HepG2 (cell line): ENCODE measurements around the gene PFDN5. TPM values are rescaled to one million over a fixed set of nuclear protein-coding genes. Genes with fewer than 3 reads are reported as not detected.

ENCODE experiments used
- ADNP ChIP-seq: sonication (generic); formaldehyde crosslinking; IDR thresholded peaks from 2 replicates; pipeline ENCODE4 v1.4.0; 2020; ENCODE audit warnings: missing genetic modification reagents
- CC2D1A ChIP-seq: sonication (generic); formaldehyde crosslinking; IDR thresholded peaks from 2 replicates; pipeline ENCODE4 v1.8.1; 2023; ENCODE audit warnings: mild to moderate bottlenecking, missing genetic modification reagents
- HMGA1 ChIP-seq: sonication (generic); formaldehyde crosslinking; conservative IDR thresholded peaks from 2 replicates; pipeline ENCODE4 v1.4.0; 2020; ENCODE audit warnings: missing genetic modification reagents
- JDP2 ChIP-seq: sonication (generic); formaldehyde crosslinking; IDR thresholded peaks from 2 replicates; pipeline ENCODE4 v1.8.1; 2022; ENCODE audit warnings: missing genetic modification reagents, borderline replicate concordance
- LCORL ChIP-seq, 2 experiments: fragments of 450-650 bp in 1 of 2; sonication (generic) in 1 of 2; formaldehyde crosslinking in 1 of 2; IDR thresholded peaks; 2 replicates each; pipeline versions ENCODE4 v1.5.0 to v1.6.1; 2017 to 2020; ENCODE audit warnings: antibody characterized with exemption in 1 of 2, missing genetic modification reagents in 1 of 2
- MIXL1 ChIP-seq: IDR thresholded peaks from 2 replicates; pipeline ENCODE4 v1.6.1; 2016
- RARG ChIP-seq: sonication (generic); formaldehyde crosslinking; IDR thresholded peaks from 2 replicates; pipeline ENCODE4 v1.4.0; 2020; ENCODE audit warnings: low read depth, mild to moderate bottlenecking, missing genetic modification reagents
- SKI ChIP-seq: fragments of 450-650 bp; IDR thresholded peaks from one replicate; pipeline ENCODE4 v1.6.1; 2018; ENCODE audit warnings: mild to moderate bottlenecking; ENCODE audit not compliant: partially characterized antibody
- ZBTB3 ChIP-seq: sonication (generic); formaldehyde crosslinking; IDR thresholded peaks from 2 replicates; pipeline ENCODE4 v1.4.0; 2020; ENCODE audit warnings: low read depth, mild to moderate bottlenecking, moderate library complexity, missing genetic modification reagents, borderline replicate concordance
- ZNF230 ChIP-seq: sonication (generic); formaldehyde crosslinking; IDR thresholded peaks from 2 replicates; pipeline ENCODE4 v1.4.0; 2020; ENCODE audit warnings: mild to moderate bottlenecking, missing genetic modification reagents
- ZNF253 ChIP-seq: sonication (generic); formaldehyde crosslinking; IDR thresholded peaks from 2 replicates; pipeline ENCODE4 v1.8.0; 2022; ENCODE audit warnings: mild to moderate bottlenecking, missing genetic modification reagents, borderline replicate concordance
- ZNF451 ChIP-seq: sonication (generic); formaldehyde crosslinking; IDR thresholded peaks from 2 replicates; pipeline ENCODE4 v1.5.0; 2020; ENCODE audit warnings: mild to moderate bottlenecking, missing genetic modification reagents
- ZNF800 ChIP-seq: sonication (generic); formaldehyde crosslinking; IDR thresholded peaks from 2 replicates; pipeline ENCODE4 v1.4.0; 2020; ENCODE audit warnings: missing genetic modification reagents
- polyA plus RNA-seq, 8 experiments: library from polyadenylated mRNA; depleted of rRNA in 3 of 8; stranded (reverse) in 7 of 8; unstranded in 1 of 8; fragments of >200 nt; fragmentation: Illumina TruSeq in 4 of 8; extraction: Trizol in 4 of 8; gene quantifications; 2 replicates each; pipeline versions ENCODE4 v1.2.1 to v1.2.3, GENCODE V29; 2011 to 2016; ENCODE audit warnings: low read depth in 4 of 8, missing spikeins in 1 of 8, mixed read lengths in 1 of 8; ENCODE audit not compliant: insufficient read depth in 1 of 8
- total RNA-seq, 5 experiments: library from RNA; depleted of rRNA; stranded (reverse); fragments of >200 nt; fragmentation: Illumina TruSeq; extraction: Trizol; gene quantifications; 2 replicates each; pipeline ENCODE4 v1.2.3, GENCODE V29; 2016; ENCODE audit warnings: low read depth in 1 of 5
- TF ChIP-seq, protein P1 (sequence below): sonication (generic); formaldehyde crosslinking; conservative IDR thresholded peaks from 2 replicates; pipeline ENCODE4 v1.4.0; 2020; ENCODE audit warnings: mild to moderate bottlenecking, missing genetic modification reagents, moderate library complexity
- TF ChIP-seq, protein P2 (sequence below): sonication (generic); formaldehyde crosslinking; IDR thresholded peaks from 2 replicates; pipeline ENCODE4 v1.5.0; 2020; ENCODE audit warnings: missing genetic modification reagents
- TF ChIP-seq, protein P3 (sequence below): sonication (generic); formaldehyde crosslinking; IDR thresholded peaks from 2 replicates; pipeline ENCODE4 v1.5.0; 2020; ENCODE audit warnings: missing genetic modification reagents

The PFDN5 gene
- total and polyA plus RNA-seq, 2 of the 13 experiments (the other 11 are each of a cell fraction or from before 2014, with no cell fraction given): 449 to 462 TPM

- peak; percentile 85; the same call in 1 of the 2 replicates for TF ChIP-seq ZNF230 (CRISPR knock-in tag)
- no peak for TF ChIP-seq HMGA1
- TF ChIP-seq ZNF451 (CRISPR knock-in tag): peak; percentile 97
- TF ChIP-seq, protein P1, sequence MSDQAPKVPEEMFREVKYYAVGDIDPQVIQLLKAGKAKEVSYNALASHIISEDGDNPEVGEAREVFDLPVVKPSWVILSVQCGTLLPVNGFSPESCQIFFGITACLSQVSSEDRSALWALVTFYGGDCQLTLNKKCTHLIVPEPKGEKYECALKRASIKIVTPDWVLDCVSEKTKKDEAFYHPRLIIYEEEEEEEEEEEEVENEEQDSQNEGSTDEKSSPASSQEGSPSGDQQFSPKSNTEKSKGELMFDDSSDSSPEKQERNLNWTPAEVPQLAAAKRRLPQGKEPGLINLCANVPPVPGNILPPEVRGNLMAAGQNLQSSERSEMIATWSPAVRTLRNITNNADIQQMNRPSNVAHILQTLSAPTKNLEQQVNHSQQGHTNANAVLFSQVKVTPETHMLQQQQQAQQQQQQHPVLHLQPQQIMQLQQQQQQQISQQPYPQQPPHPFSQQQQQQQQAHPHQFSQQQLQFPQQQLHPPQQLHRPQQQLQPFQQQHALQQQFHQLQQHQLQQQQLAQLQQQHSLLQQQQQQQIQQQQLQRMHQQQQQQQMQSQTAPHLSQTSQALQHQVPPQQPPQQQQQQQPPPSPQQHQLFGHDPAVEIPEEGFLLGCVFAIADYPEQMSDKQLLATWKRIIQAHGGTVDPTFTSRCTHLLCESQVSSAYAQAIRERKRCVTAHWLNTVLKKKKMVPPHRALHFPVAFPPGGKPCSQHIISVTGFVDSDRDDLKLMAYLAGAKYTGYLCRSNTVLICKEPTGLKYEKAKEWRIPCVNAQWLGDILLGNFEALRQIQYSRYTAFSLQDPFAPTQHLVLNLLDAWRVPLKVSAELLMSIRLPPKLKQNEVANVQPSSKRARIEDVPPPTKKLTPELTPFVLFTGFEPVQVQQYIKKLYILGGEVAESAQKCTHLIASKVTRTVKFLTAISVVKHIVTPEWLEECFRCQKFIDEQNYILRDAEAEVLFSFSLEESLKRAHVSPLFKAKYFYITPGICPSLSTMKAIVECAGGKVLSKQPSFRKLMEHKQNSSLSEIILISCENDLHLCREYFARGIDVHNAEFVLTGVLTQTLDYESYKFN: peak; percentile 60
- no peak for TF ChIP-seq ADNP (CRISPR knock-in tag)
- TF ChIP-seq SKI: peak; percentile 65
- no peak; the same call in 1 of the 2 replicates for TF ChIP-seq ZNF253 (CRISPR knock-in tag)
- TF ChIP-seq, protein P2, sequence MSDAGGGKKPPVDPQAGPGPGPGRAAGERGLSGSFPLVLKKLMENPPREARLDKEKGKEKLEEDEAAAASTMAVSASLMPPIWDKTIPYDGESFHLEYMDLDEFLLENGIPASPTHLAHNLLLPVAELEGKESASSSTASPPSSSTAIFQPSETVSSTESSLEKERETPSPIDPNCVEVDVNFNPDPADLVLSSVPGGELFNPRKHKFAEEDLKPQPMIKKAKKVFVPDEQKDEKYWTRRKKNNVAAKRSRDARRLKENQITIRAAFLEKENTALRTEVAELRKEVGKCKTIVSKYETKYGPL (CRISPR knock-in tag): no peak
- TF ChIP-seq ZNF800 (CRISPR knock-in tag): no peak
- no peak for TF ChIP-seq JDP2 (CRISPR knock-in tag)
- peak; percentile 24; the same call in 1 of the 2 replicates for TF ChIP-seq MIXL1 (CRISPR knock-in tag)
- TF ChIP-seq LCORL (IDR thresholded peaks at IDR 0.05): no peak
- peak; percentile 82 for TF ChIP-seq LCORL (CRISPR knock-in tag; IDR thresholded peaks at IDR 0.05)
- peak; percentile 71; the same call in 1 of the 2 replicates for TF ChIP-seq RARG (CRISPR knock-in tag)
- TF ChIP-seq, protein P3, sequence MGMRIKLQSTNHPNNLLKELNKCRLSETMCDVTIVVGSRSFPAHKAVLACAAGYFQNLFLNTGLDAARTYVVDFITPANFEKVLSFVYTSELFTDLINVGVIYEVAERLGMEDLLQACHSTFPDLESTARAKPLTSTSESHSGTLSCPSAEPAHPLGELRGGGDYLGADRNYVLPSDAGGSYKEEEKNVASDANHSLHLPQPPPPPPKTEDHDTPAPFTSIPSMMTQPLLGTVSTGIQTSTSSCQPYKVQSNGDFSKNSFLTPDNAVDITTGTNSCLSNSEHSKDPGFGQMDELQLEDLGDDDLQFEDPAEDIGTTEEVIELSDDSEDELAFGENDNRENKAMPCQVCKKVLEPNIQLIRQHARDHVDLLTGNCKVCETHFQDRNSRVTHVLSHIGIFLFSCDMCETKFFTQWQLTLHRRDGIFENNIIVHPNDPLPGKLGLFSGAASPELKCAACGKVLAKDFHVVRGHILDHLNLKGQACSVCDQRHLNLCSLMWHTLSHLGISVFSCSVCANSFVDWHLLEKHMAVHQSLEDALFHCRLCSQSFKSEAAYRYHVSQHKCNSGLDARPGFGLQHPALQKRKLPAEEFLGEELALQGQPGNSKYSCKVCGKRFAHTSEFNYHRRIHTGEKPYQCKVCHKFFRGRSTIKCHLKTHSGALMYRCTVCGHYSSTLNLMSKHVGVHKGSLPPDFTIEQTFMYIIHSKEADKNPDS: no peak
- peak; percentile 89; the same call in 1 of the 2 replicates for TF ChIP-seq ZBTB3 (CRISPR knock-in tag)
- 0 out of 2 replicates have a peak, but pooled peaks have one; percentile 56 for TF ChIP-seq CC2D1A
Measured at GRCh38 chr12:53299454-53300180, 4.3 kb downstream of the PFDN5 start, which contains the start of gene MYG1 (continued).
